Hematopoietic multipotent progenitor cell treated with erythropoietin and hydrocortisone succinate and interleukin-3 and kit ligand, for 6 days (in vitro differentiated cells): ENCODE results near the gene GRIN3A.
A peak's percentile ranks its signal among the peaks of the same experiment; 100 is the strongest.
"Not testable (repeated sequence)": the region's sequence is repeated elsewhere in the genome, so short reads cannot be mapped to it uniquely, and the experiment has no call there.

Experiments
- DNase-seq: peaks from one replicate; pipeline ENCODE4 v3.0.0-alpha.2; 2015

Gene GRIN3A

GRCh38 chr9:101629636-101630035 lies 108.8 kb downstream of the GRIN3A start:
- peak; percentile 14 for DNase-seq

- peak; percentile 28 for DNase-seq
These were observed 110.3 kb downstream of the GRIN3A start for GRCh38 chr9:101628173-101628572.

GRCh38 chr9:101626295-101626694 lies 112.2 kb downstream of the GRIN3A start:
- DNase-seq: peak; percentile 80

GRCh38 chr9:101625876-101626275 lies 112.6 kb downstream of the GRIN3A start:
- DNase-seq: peak; percentile 20

GRCh38 chr9:101620452-101620851 lies 118.0 kb downstream of the GRIN3A start:
- DNase-seq: no peak

GRCh38 chr9:101618698-101619097 lies 119.7 kb downstream of the GRIN3A start:
- no peak for DNase-seq

- no peak for DNase-seq
These were observed 132.9 kb downstream of the GRIN3A start for GRCh38 chr9:101605547-101605946.

- no peak for DNase-seq
These were observed 134.2 kb downstream of the GRIN3A start for GRCh38 chr9:101604296-101604695.

- DNase-seq: peak; percentile 89
These were observed 136.3 kb downstream of the GRIN3A start for GRCh38 chr9:101601904-101602765.

GRCh38 chr9:101594796-101595195 lies 143.7 kb downstream of the GRIN3A start, which contains the start of gene PPP3R2:
Gene PPP3R2, minus strand, starts transcription at chr9:101594969. Its CDS starts 48 bp downstream, at chr9:101594921.
- DNase-seq: no peak

- no peak for DNase-seq
These were observed 145.1 kb downstream of the GRIN3A start for GRCh38 chr9:101593345-101593744.

GRCh38 chr9:101592788-101593187 lies 145.7 kb downstream of the GRIN3A start:
- no peak for DNase-seq

GRCh38 chr9:101591787-101592446 lies 146.5 kb downstream of the GRIN3A start:
- DNase-seq: no peak

GRCh38 chr9:101590901-101591300 lies 147.5 kb downstream of the GRIN3A start:
- no peak for DNase-seq

GRCh38 chr9:101590074-101590473 lies 148.4 kb downstream of the GRIN3A start:
- not testable (repeated sequence) for DNase-seq

- no peak for DNase-seq
These were observed 151.0 kb downstream of the GRIN3A start for GRCh38 chr9:101587332-101588043.

- no peak for DNase-seq
These were observed 151.8 kb downstream of the GRIN3A start for GRCh38 chr9:101586651-101587050.

- peak; percentile 35 for DNase-seq
These were observed 152.7 kb downstream of the GRIN3A start for GRCh38 chr9:101585740-101586139.

GRCh38 chr9:101582553-101582952 lies 155.9 kb downstream of the GRIN3A start:
- peak; percentile 18 for DNase-seq

- DNase-seq: no peak
These were observed 158.5 kb downstream of the GRIN3A start for GRCh38 chr9:101579711-101580545.

GRCh38 chr9:101578378-101578777 lies 160.1 kb downstream of the GRIN3A start:
- DNase-seq: no peak

GRCh38 chr9:101574731-101575333 lies 163.6 kb downstream of the GRIN3A start:
- no peak for DNase-seq
